ENCODE results near the gene MAPKBP1.

GRCh38 chr15:41746802-41747201 lies 27.5 kb upstream of the MAPKBP1 start:
- TF ChIP-seq CTCF (IDR thresholded peaks at IDR 0.05) (no peak), POLR2A (IDR thresholded peaks at IDR 0.05) (no peak), EP300 (IDR thresholded peaks at IDR 0.05) (no peak), POLR2AphosphoS5 (IDR thresholded peaks at IDR 0.05) (no peak)
